Measurements from ENCODE around the gene ZNF133. TPM values are rescaled to one million over a fixed set of nuclear protein-coding genes. Genes with fewer than 3 reads are reported as not detected.
"Not testable (repeated sequence)": the region's sequence is repeated elsewhere in the genome, so short reads cannot be mapped to it uniquely, and the experiment has no call there.

The ZNF133 gene
- polyA plus RNA-seq, 1 donor (not counting 4 experiments of a cell fraction or from before 2014, with no cell fraction given), result 15.8 TPM

- TF ChIP-seq EZH2 (IDR thresholded peaks at IDR 0.05; ENCODE audit: low read length) (no peak), CTCF (optimal IDR thresholded peaks at IDR 0.05 in 1 of 3, IDR thresholded peaks at IDR 0.05 in 1 of 3, conservative IDR thresholded peaks at IDR 0.05 in 1 of 3; ENCODE audit: extremely low read depth in 1 of 3, insufficient read depth in 2 of 3, low read length in 3 of 3) (no peak)
- Histone ChIP-seq H3K9me1 (ENCODE audit: control insufficient read depth, extremely low read depth, insufficient read depth, low read length) (no peaks in the 10 kb centered on the region), H3K9me3 (ENCODE audit: control insufficient read depth, low read depth, low read length) (peaks cover 6% of the 10 kb centered on the region), H3K79me2 (ENCODE audit: control insufficient read depth, insufficient read depth, low read length) (no peaks in the 10 kb centered on the region), H3K36me3 (ENCODE audit: control insufficient read depth in 2 of 2, extremely low read depth in 1 of 2, insufficient read depth in 2 of 2, low read length in 2 of 2) (no peaks in the 10 kb centered on the region), H3K4me1 (ENCODE audit: control insufficient read depth, extremely low read depth, insufficient read depth, low read length) (peaks cover 7% of the 10 kb centered on the region), H3K27me3 (ENCODE audit: control insufficient read depth, extremely low read depth, insufficient read depth, low read length) (no peaks in the 10 kb centered on the region), H2AFZ (ENCODE audit: control insufficient read depth, low read length) (no peak overlapping the region), H3K4me3 (ENCODE audit: control insufficient read depth in 2 of 3, extremely low read depth in 1 of 3, insufficient read depth in 2 of 3, low read depth in 1 of 3, low read length in 3 of 3) (no peak overlapping the region), H4K20me1 (ENCODE audit: control insufficient read depth, extremely low read depth, insufficient read depth, low read length) (no peaks in the 10 kb centered on the region), H3K4me2 (ENCODE audit: control insufficient read depth, extremely low read depth, insufficient read depth, low read depth, low read length) (no peak overlapping the region), H3K27ac (ENCODE audit: control insufficient read depth, insufficient read depth, low read length) (no peak overlapping the region), H3K9ac (ENCODE audit: control insufficient read depth, extremely low read depth, insufficient read depth, low read length) (no peak overlapping the region)
- dilution Hi-C loops (cut with MboI; ENCODE audit: extremely low pct_ligation_motif_present, low sequenced_read_pairs), result no loop called here
- FAIRE-seq (no peak), DNase-seq (ENCODE audit: low read depth, low spot score) (no peak)
These were observed 43.4 kb downstream of the ZNF133 start for GRCh38 chr20:18331694-18332093.

- H3K4me1 ChIP-seq (ENCODE audit: control insufficient read depth, extremely low read depth, insufficient read depth, low read length); H4K20me1 ChIP-seq (ENCODE audit: control insufficient read depth, extremely low read depth, insufficient read depth, low read length); H3K9me1 ChIP-seq (ENCODE audit: control insufficient read depth, extremely low read depth, insufficient read depth, low read length); H2AFZ ChIP-seq (ENCODE audit: control insufficient read depth, low read length); DNase-seq (ENCODE audit: low read depth, low spot score); H3K4me3 ChIP-seq (ENCODE audit: control insufficient read depth in 2 of 3, extremely low read depth in 1 of 3, insufficient read depth in 2 of 3, low read depth in 1 of 3, low read length in 3 of 3); H3K36me3 ChIP-seq (ENCODE audit: control insufficient read depth in 2 of 2, extremely low read depth in 1 of 2, insufficient read depth in 2 of 2, low read length in 2 of 2); dilution Hi-C loops (cut with MboI; ENCODE audit: extremely low pct_ligation_motif_present, low sequenced_read_pairs); H3K27ac ChIP-seq (ENCODE audit: control insufficient read depth, insufficient read depth, low read length); FAIRE-seq; H3K79me2 ChIP-seq (ENCODE audit: control insufficient read depth, insufficient read depth, low read length); H3K9me3 ChIP-seq (ENCODE audit: control insufficient read depth, low read depth, low read length); H3K27me3 ChIP-seq (ENCODE audit: control insufficient read depth, extremely low read depth, insufficient read depth, low read length); H3K9ac ChIP-seq (ENCODE audit: control insufficient read depth, extremely low read depth, insufficient read depth, low read length); H3K4me2 ChIP-seq (ENCODE audit: control insufficient read depth, extremely low read depth, insufficient read depth, low read depth, low read length): not testable (repeated sequence)
These were observed 61.4 kb downstream of the ZNF133 start for GRCh38 chr20:18349749-18350148.

GRCh38 chr20:18359854-18360253 is 71.5 kb downstream of the ZNF133 start:
- H2AFZ ChIP-seq (ENCODE audit: control insufficient read depth, low read length), result no peak overlapping the region
- dilution Hi-C loops (cut with MboI; ENCODE audit: extremely low pct_ligation_motif_present, low sequenced_read_pairs), result no loop called here

More at GRCh38 chr20:18359854-18360253, 71.5 kb downstream of the ZNF133 start:
- H3K4me2 ChIP-seq (ENCODE audit: control insufficient read depth, extremely low read depth, insufficient read depth, low read depth, low read length), result no peak overlapping the region
- FAIRE-seq, result no peak
- H3K36me3 ChIP-seq (ENCODE audit: control insufficient read depth in 2 of 2, extremely low read depth in 1 of 2, insufficient read depth in 2 of 2, low read length in 2 of 2), result no peaks in the 10 kb centered on the region
- no peak overlapping the region for H3K27ac ChIP-seq (ENCODE audit: control insufficient read depth, insufficient read depth, low read length)
- H3K9me3 ChIP-seq (ENCODE audit: control insufficient read depth, low read depth, low read length), result no peaks in the 10 kb centered on the region
- no peak overlapping the region for H3K4me3 ChIP-seq (ENCODE audit: control insufficient read depth in 2 of 3, extremely low read depth in 1 of 3, insufficient read depth in 2 of 3, low read depth in 1 of 3, low read length in 3 of 3)
- H3K4me1 ChIP-seq (ENCODE audit: control insufficient read depth, extremely low read depth, insufficient read depth, low read length), result no peaks in the 10 kb centered on the region
- no peaks in the 10 kb centered on the region for H3K9me1 ChIP-seq (ENCODE audit: control insufficient read depth, extremely low read depth, insufficient read depth, low read length)
- no peaks in the 10 kb centered on the region for H3K79me2 ChIP-seq (ENCODE audit: control insufficient read depth, insufficient read depth, low read length)
- TF ChIP-seq CTCF (optimal IDR thresholded peaks at IDR 0.05 in 1 of 3, IDR thresholded peaks at IDR 0.05 in 1 of 3, conservative IDR thresholded peaks at IDR 0.05 in 1 of 3; ENCODE audit: extremely low read depth in 1 of 3, insufficient read depth in 2 of 3, low read length in 3 of 3), result no peak
- no peak for TF ChIP-seq EZH2 (IDR thresholded peaks at IDR 0.05; ENCODE audit: low read length)
- no peaks in the 10 kb centered on the region for H3K27me3 ChIP-seq (ENCODE audit: control insufficient read depth, extremely low read depth, insufficient read depth, low read length)
- no peak overlapping the region for H3K9ac ChIP-seq (ENCODE audit: control insufficient read depth, extremely low read depth, insufficient read depth, low read length)
- no peak for DNase-seq (ENCODE audit: low read depth, low spot score)
- H4K20me1 ChIP-seq (ENCODE audit: control insufficient read depth, extremely low read depth, insufficient read depth, low read length), result no peaks in the 10 kb centered on the region

All from keratinocyte (primary cell).